OCI-LY7 (cell line): ENCODE data around the gene CTNND2.

Experiments used
- CTCF ChIP-seq: fragments of 200-600 bp; sonication (generic); conservative IDR thresholded peaks from 2 replicates; pipeline ENCODE4 v1.5.1; 2014; ENCODE audit warnings: mild to moderate bottlenecking, antibody characterized with exemption, low read length, moderate library complexity, mixed read lengths
- EZH2phosphoT487 ChIP-seq: fragments of 200-600 bp; sonication (generic); IDR thresholded peaks from 2 replicates; pipeline ENCODE4 v1.6.1; 2018; ENCODE audit warnings: low read depth, borderline replicate concordance, mild to moderate bottlenecking, mixed run types, antibody characterized with exemption, low read length, moderate library complexity, mixed read lengths

DNA sequence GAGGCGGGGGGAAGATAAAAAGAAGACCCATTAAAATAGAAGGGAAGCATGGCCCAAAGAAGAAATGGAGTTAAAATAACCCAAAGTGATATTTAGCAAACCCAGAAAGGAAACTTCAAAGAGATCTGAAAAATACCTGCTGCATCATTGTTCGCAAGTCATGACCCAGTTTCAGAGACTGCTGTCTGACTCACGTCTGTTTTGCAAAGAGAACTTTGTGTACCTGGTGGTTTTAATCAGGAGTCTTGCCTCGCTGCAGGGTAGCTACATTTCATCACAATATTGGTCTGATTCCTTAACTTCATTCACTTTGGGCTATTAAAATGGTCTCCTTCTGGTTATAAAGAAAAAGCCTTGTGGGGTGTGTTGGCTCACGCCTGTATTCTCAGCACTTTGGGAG is 682.1 kb downstream of the CTNND2 start:
- TF ChIP-seq CTCF (no peak), EZH2phosphoT487 (no peak)
